Spleen (tissue), 7 donors: ENCODE data around the gene ADM2.

Experiments
- CTCF ChIP-seq, 11 experiments: fragments of 200-600 bp in 7 of 11; fragments of 450-650 bp in 4 of 11; sonication (generic) in 4 of 11; IDR thresholded peaks in 8 of 11; conservative IDR thresholded peaks in 3 of 11; 1 replicate in 7 of 11; 2 replicates in 4 of 11; pipeline versions ENCODE4 v1.4.0 to v1.8.0; 2016 to 2021; ENCODE audit warnings: antibody characterized with exemption in 11 of 11, inconsistent platforms in 4 of 11, mild to moderate bottlenecking in 1 of 11
- POLR2A ChIP-seq, 3 donors: fragments of 450-650 bp; IDR thresholded peaks; one replicate each; pipeline ENCODE4 v1.5.1; 2017; ENCODE audit warnings: antibody characterized with exemption in 3 of 3, mild to moderate bottlenecking in 1 of 3
- donor health status: DM: no; HTN: no; CAD: no; lungs with moderate emphysema.
- donor health status: DM: no; HTN: no; CAD: no.
- donor health status: DM: no; HTN: no; CAD: no.

DNA sequence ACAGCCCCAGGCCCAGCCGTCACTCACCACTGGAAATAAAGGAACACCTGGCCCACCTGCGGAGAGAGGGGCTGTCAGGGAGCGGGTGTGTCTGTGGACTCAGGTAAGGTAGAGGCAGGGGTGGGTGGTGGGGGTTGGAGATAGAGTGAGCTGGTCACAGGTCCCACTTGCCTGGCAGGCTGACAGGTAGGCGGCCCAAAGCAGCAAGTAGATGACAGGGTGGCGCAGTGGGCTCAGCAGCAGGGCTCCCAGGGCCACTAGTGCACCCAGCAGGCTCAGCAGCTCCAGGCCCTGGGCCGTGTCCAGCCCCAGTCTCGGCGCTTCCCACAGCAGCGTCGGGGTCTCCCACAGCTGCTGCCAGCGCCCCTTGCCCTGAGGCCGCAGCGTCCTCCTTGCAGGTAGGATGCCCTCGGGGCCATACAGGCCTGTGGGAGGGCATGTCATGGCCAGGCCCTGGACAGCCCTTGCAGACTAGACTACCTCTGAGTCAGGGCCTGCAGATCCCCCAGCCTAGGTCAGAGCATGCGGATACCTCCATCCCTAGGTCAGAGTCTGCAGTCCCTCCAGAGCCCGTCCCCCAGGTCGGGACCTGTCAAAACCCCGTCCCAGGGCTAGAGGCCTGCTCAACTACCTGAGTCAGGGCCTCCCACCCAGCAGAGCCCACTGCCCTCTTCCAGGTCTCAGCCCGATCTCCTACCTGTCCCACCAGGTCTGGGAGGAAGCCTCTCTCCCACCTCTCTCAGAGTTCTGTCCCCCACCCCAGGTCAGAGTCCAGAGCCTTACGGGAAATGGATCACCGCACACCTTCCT is 25.5 kb downstream of the ADM2 start:
- TF ChIP-seq CTCF (IDR thresholded peaks at IDR 0.05 in 8 of 11, conservative IDR thresholded peaks at IDR 0.05 in 3 of 11) (no peak), POLR2A (IDR thresholded peaks at IDR 0.05) (no peak)
